Calu3 (cell line): ENCODE results near the gene EGR1. TPM values are rescaled to one million over a fixed set of nuclear protein-coding genes. Genes with fewer than 3 reads are reported as not detected.

ENCODE experiments used
- BruUV-seq: library from RNA; stranded (reverse); fragments of 400-500 nt; replicated peaks from 2 replicates; lab custom pipeline; 2021; lab: Mats Ljungman, UMichigan
- CTCF ChIA-PET: fragments of 300-600 bp; sonication (Branson Sonifier 250); formaldehyde crosslinking; loops from one replicate; lab custom pipeline; 2022; ENCODE audit warnings: antibody characterized with exemption; lab: Charles Lee
- DNase-seq: peaks from one replicate; pipeline ENCODE4 v3.0.0; 2022
- H3K27ac Mint-ChIP-seq: one replicate; pipeline ENCODE4 v1.8.0; 2022; ENCODE audit warnings: mixed read lengths; ENCODE audit not compliant: unreplicated experiment
- H3K27me3 Mint-ChIP-seq: one replicate; pipeline ENCODE4 v1.8.0; 2022; ENCODE audit warnings: mixed read lengths; ENCODE audit not compliant: unreplicated experiment
- H3K36me3 Mint-ChIP-seq: one replicate; pipeline ENCODE4 v1.8.0; 2022; ENCODE audit warnings: mild to moderate bottlenecking, moderate library complexity, mixed read lengths; ENCODE audit not compliant: insufficient read depth, unreplicated experiment
- H3K4me1 Mint-ChIP-seq: one replicate; pipeline ENCODE4 v1.8.0; 2022; ENCODE audit warnings: mild to moderate bottlenecking, low read depth, mixed read lengths; ENCODE audit not compliant: unreplicated experiment
- H3K4me3 Mint-ChIP-seq: one replicate; pipeline ENCODE4 v1.8.0; 2022; ENCODE audit warnings: mild to moderate bottlenecking, low read depth, moderate library complexity, mixed read lengths; ENCODE audit not compliant: unreplicated experiment
- H3K9me3 Mint-ChIP-seq: one replicate; pipeline ENCODE4 v1.8.0; 2022; ENCODE audit warnings: low read depth, mixed read lengths; ENCODE audit not compliant: unreplicated experiment
- CTCF ChIP-seq: fragments of 200-600 bp; IDR thresholded peaks from one replicate; pipeline ENCODE4 v1.8.0; 2022; ENCODE audit warnings: antibody characterized with exemption; ENCODE audit not compliant: unreplicated experiment
- intact Hi-C: fragments of 100-400 bp; cut with micrococcal nuclease; formaldehyde crosslinking; loops from one replicate; pipeline ENCODE4 v1.10.0; 2022; ENCODE audit not compliant: unreplicated experiment
- total RNA-seq: library from RNA; stranded (reverse); gene quantifications from 2 replicates; pipeline ENCODE4 v1.2.3, GENCODE V29; 2022

Gene EGR1
- total RNA-seq, 1 experiment from 2014 or later: 97.0 TPM

- CTCF ChIA-PET: interaction anchor here (0.7 to 1.4 kb wide), 3 partner anchors 13 to 81 kb away, joined by 3 to 4 read pairs (median 4); no protein-coding TSS in a partner anchor
- BruUV-seq: no TSS peak
- H3K4me3 Mint-ChIP-seq: peak overlapping the region; percentile 64
- peaks cover 7% of the 10 kb centered on the region for H3K4me1 Mint-ChIP-seq
- peak overlapping the region; percentile 14 for H3K27ac Mint-ChIP-seq
- H3K27me3 Mint-ChIP-seq: peaks cover 15% of the 10 kb centered on the region
- H3K36me3 Mint-ChIP-seq: peaks cover 69% of the 10 kb centered on the region
- intact Hi-C loops: no loop called here
- TF ChIP-seq CTCF: no peak
- no peaks in the 10 kb centered on the region for H3K9me3 Mint-ChIP-seq
- DNase-seq: no peak
Measured at GRCh38 chr5:138438003-138438723, 27.1 kb upstream of the EGR1 start.

- BruUV-seq: no TSS peak
- Mint-ChIP-seq H3K36me3 (peaks cover 61% of the 10 kb centered on the region), H3K27me3 (peaks cover 15% of the 10 kb centered on the region), H3K27ac (no peak within 1 kb of the TSS), H3K9me3 (no peaks in the 10 kb centered on the region), H3K4me1 (peaks cover 7% of the 10 kb centered on the region), H3K4me3 (peak within 1 kb of the TSS; percentile 64)
- intact Hi-C loops: no loop called here
- peak; percentile 64 for DNase-seq
- no peak for TF ChIP-seq CTCF
- CTCF ChIA-PET: interaction anchor here (0.6 to 1.4 kb wide), 2 partner anchors 65 kb away, joined by 3 to 4 read pairs; no protein-coding TSS in a partner anchor
Measured at GRCh38 chr5:138438724-138439476, 26.4 kb upstream of the EGR1 start, which contains the start of gene REEP2. Gene REEP2 (plus strand): TSS chr5:138439057. CDS start chr5:138439209, 152 bp downstream.

GRCh38 chr5:138439477-138440158, 25.7 kb upstream of the EGR1 start:
- Mint-ChIP-seq H3K27ac (no peak overlapping the region), H3K4me3 (peak overlapping the region; percentile 64), H3K27me3 (peaks cover 15% of the 10 kb centered on the region), H3K4me1 (peaks cover 7% of the 10 kb centered on the region), H3K9me3 (no peaks in the 10 kb centered on the region), H3K36me3 (peaks cover 54% of the 10 kb centered on the region)
- no TSS peak for BruUV-seq
- intact Hi-C loops: no loop called here
- no peak for DNase-seq
- TF ChIP-seq CTCF: no peak
- CTCF ChIA-PET: interaction anchor here (0.6 kb wide), 2 partner anchors 64 to 284 kb away, joined by 3 to 5 read pairs; no protein-coding TSS in a partner anchor
